ENCODE results near the gene L1CAM. TPM values are rescaled to one million over a fixed set of nuclear protein-coding genes. Genes with fewer than 3 reads are reported as not detected.

L1CAM gene
- total RNA-seq, 2 experiments from 2014 or later, result 4.2 to 5.2 TPM

DNA sequence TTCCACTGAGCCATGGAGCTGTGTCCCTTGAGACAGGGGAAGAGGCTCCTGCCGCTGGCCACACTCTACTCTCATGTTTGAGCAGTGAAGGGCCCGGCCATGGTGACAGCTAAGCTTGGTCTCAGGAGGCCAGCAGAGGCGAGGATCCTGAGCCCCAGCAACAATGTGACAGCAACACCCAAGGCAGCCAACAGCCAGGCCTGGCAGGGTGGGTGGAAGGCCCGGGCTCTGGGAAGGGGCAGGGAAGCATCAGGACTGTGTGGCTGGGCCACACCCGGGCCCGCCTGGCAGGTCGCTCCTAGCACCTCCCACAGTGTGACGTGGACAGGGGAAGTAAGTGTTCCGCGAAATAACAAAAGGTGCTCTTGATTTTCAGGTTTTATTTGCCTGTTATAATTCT is 24.8 kb downstream of the L1CAM start:
- Mint-ChIP-seq H3K36me3 (ENCODE audit: low read depth) (no peaks in the 10 kb centered on the region), H3K27me3 (no peaks in the 10 kb centered on the region), H3K4me1 (peaks cover 8% of the 10 kb centered on the region), H3K9me3 (no peaks in the 10 kb centered on the region), H3K27ac (no peak overlapping the region), H3K4me3 (no peak overlapping the region)
- POLR2A ChIA-PET, result no interaction called here
- no peak for DNase-seq
- CTCF ChIA-PET, result no interaction called here

DNA sequence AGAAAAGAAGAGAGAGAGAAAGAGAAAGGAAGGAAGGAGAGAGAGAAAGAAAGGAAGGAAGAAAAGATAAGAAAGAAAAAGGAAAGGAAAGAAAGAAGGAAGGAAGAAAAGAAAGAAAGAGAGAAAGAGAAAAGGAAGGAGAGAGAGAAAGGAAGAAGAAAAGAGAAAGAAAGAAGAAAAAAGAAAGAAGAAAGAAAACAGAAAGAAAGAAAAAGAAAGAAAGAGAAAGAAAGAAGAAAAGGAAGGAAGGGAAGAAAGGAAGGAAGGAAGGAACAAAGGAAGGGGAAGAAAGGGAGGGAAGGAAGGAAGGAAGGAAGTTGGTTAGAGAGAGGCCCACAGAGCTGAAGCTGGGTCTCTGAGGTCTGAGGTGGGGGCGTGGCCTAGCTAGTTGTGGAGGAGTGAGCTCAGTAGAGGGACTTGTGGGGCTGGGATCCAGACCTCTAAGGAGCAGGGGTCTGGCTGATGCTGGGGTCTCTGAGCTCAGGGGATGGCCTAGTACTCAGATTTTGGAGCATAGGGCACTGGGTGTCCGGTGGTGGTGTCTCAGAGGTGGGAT is 28.5 kb downstream of the L1CAM start:
- peak; percentile 19 for DNase-seq
- CTCF ChIA-PET, result no interaction called here
- POLR2A ChIA-PET, result no interaction called here
- Mint-ChIP-seq H3K36me3 (ENCODE audit: low read depth) (no peaks in the 10 kb centered on the region), H3K27ac (no peak overlapping the region), H3K9me3 (no peaks in the 10 kb centered on the region), H3K4me1 (peaks cover 8% of the 10 kb centered on the region), H3K4me3 (no peak overlapping the region), H3K27me3 (no peaks in the 10 kb centered on the region)

DNA sequence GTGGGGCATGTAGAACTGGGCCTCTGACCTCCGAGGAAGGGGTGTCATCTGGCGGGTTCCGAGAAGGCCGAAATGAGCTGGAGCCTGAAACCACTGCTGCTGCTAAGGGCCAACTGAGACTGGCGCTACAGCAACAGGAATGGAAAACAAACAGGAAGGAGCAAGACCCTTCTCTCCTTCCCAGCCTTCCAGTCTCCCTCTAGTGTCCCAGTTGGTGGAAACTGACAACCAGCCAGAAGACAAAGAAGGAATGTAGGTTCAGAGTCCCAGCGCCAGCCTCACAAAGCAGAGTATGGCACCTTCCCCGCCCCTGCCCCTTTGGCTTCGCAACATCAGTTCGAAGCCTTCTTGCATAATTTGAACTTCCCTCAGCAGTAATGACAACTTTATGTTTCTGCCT is 31.3 kb downstream of the L1CAM start:
- Mint-ChIP-seq H3K9me3 (no peaks in the 10 kb centered on the region), H3K36me3 (ENCODE audit: low read depth) (no peaks in the 10 kb centered on the region), H3K27me3 (peaks cover 7% of the 10 kb centered on the region), H3K4me1 (peaks cover 8% of the 10 kb centered on the region), H3K27ac (no peak overlapping the region), H3K4me3 (no peak overlapping the region)
- DNase-seq, result no peak
- ChIA-PET POLR2A (no interaction called here), CTCF (no interaction called here)

DNA sequence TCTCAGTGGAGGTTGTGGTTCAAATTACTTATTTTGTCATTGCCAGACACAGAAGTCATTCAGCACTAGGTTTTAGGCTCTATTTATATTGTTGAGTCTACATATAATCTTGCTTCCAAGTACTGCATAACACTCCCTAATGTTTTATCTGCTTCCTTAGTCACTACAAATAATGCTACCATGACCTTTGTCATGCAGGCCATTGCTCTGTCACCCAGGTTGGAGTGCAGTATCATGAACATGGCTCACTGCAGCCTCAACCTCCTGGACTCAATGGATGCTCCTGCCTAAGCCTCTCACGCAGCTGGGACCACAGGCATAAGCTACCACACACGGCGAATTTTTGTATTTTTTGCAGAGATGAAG is 32.1 kb downstream of the L1CAM start:
- ChIA-PET CTCF (no interaction called here), POLR2A (no interaction called here)
- no peaks in the 10 kb centered on the region for H3K36me3 Mint-ChIP-seq (ENCODE audit: low read depth)
- no peak for DNase-seq
- H3K4me1 Mint-ChIP-seq, result peaks cover 8% of the 10 kb centered on the region
- no peak overlapping the region for H3K4me3 Mint-ChIP-seq
- H3K27ac Mint-ChIP-seq, result no peak overlapping the region
- H3K9me3 Mint-ChIP-seq, result no peaks in the 10 kb centered on the region
- peaks cover 7% of the 10 kb centered on the region for H3K27me3 Mint-ChIP-seq

DNA sequence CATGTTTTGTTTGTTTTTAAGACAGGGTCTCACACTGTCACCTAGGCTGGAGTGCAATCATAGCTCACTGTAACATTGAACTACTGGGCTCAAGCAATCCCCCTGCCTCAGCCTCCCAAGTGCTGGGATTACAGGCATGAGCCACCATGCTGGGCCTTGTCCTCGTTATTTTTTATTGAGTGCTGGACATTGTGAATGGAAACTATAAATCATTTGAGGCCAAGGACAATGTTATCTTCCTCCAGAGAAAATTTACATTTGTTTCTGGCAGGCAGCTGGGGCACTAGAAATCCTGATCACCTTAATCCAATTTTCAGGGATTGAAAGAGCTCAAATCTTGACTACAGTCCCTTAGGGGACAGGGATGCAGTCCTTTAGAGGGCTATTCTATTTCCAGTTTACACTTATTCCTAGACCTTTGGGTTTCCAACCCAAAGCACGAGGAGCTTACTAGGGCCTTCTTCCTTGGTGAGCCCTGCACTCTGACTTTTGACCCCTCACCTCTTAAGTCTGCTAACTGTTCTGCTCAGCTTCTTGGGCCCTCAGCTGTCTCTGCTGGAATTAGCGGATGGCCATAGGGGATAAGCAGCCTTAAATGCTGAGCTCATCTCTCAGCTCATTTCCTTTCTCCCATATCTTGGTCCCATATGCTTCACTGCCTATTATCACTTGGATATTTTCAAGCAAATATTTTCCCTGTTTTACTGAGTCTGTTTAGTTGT is 32.6 kb downstream of the L1CAM start:
- H3K9me3 Mint-ChIP-seq, result no peaks in the 10 kb centered on the region
- no peaks in the 10 kb centered on the region for H3K36me3 Mint-ChIP-seq (ENCODE audit: low read depth)
- H3K4me1 Mint-ChIP-seq, result peaks cover 8% of the 10 kb centered on the region
- no peak overlapping the region for H3K4me3 Mint-ChIP-seq
- peaks cover 7% of the 10 kb centered on the region for H3K27me3 Mint-ChIP-seq
- ChIA-PET POLR2A (no interaction called here), CTCF (no interaction called here)
- DNase-seq, result no peak
- H3K27ac Mint-ChIP-seq, result no peak overlapping the region

DNA sequence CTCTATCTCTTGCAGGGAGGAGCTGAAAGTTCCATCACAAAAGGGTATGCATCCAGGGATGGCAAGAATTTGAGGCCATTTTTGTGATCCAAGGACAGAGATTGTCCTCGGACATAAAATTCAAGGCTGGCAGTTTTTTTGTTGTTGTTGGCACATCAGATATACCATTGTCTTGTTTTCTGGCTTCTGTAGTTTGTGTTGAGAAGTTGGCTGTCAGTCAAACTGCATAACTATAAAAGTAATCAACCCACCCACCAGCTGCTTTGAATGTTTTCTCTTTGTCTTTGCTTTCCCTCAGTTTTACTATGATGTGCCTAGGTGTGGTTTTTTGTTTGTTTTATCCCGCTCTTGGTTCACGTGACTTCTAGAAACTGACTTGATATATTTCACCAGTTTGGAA is 34.0 kb downstream of the L1CAM start:
- no peaks in the 10 kb centered on the region for H3K36me3 Mint-ChIP-seq (ENCODE audit: low read depth)
- H3K27ac Mint-ChIP-seq, result no peak overlapping the region
- POLR2A ChIA-PET, result interaction anchor here (1.2 kb wide), 1 partner anchor 26 kb away, joined by 3 read pairs; no protein-coding TSS in a partner anchor
- no peak for DNase-seq
- no peaks in the 10 kb centered on the region for H3K9me3 Mint-ChIP-seq
- peaks cover under 1% of the 10 kb centered on the region for H3K4me1 Mint-ChIP-seq
- no peak overlapping the region for H3K4me3 Mint-ChIP-seq
- peaks cover 7% of the 10 kb centered on the region for H3K27me3 Mint-ChIP-seq
- CTCF ChIA-PET, result no interaction called here

DNA sequence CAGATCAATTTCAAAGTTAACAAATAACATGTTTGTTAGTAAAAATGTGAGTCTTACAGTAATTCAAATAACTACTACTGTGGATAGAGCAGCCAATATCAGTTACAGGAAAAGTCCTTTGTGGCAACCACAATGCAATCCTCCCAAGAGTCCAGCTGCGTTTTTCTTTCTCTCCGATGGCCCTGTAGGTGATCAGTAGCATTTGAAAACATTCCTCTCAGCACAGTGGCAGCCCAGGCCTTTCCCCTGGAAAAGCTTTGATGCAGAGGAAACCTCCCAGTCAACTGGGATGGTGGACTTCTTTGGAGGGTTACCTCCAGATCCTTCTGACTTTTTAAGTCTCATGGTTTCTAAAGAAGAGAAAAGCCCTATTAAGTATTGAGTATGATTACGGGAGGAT is 37.6 kb downstream of the L1CAM start:
- H3K36me3 Mint-ChIP-seq (ENCODE audit: low read depth), result no peaks in the 10 kb centered on the region
- CTCF ChIA-PET, result no interaction called here
- H3K27me3 Mint-ChIP-seq, result peaks cover 16% of the 10 kb centered on the region
- H3K4me1 Mint-ChIP-seq, result no peaks in the 10 kb centered on the region
- H3K4me3 Mint-ChIP-seq, result no peak overlapping the region
- no peak overlapping the region for H3K27ac Mint-ChIP-seq
- DNase-seq, result no peak
- no peaks in the 10 kb centered on the region for H3K9me3 Mint-ChIP-seq
- POLR2A ChIA-PET, result no interaction called here

DNA sequence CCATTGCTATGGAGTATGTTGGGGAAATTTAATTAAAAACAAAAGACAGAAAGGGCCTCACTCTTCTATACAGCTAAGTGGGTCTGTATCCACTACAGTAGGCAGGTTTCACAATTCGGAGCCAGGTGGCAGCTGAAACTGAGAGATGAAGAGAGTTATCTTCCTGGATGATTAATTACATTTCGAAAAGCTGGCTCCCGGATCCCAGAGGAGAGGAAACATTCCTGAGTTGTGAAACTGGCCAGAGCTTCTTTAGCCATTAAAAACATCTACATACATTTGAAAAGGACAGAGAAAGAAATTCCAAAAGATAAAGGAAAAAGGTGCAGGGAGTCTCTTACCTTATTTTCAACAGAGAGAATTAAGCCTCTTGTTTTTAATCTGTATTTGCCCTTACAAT is 40.1 kb downstream of the L1CAM start:
- POLR2A ChIA-PET, result no interaction called here
- CTCF ChIA-PET, result no interaction called here
- Mint-ChIP-seq H3K9me3 (no peaks in the 10 kb centered on the region), H3K27me3 (peaks cover 16% of the 10 kb centered on the region), H3K27ac (no peak overlapping the region), H3K4me3 (no peak overlapping the region), H3K36me3 (ENCODE audit: low read depth) (no peaks in the 10 kb centered on the region), H3K4me1 (no peaks in the 10 kb centered on the region)
- no peak for DNase-seq

DNA sequence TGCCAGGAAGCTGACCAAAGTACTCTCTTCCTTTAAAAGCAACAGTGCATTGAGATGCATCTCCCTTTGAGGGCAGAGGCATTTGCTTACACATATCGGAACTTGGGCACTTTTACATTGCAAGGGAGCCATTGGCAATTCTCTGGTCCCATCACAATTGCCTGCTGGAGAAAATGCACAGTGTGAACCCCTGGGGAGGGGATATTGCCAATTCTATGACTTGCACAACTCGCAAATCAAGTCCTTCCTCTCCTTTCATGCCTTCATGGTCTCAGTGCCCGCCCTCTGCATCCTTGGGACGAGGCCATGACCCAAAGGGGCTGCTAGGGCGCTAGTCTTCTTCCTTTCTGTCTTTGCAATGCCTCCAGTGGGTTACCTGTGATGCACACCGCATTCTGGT is 40.8 kb downstream of the L1CAM start:
- Mint-ChIP-seq H3K4me1 (no peaks in the 10 kb centered on the region), H3K27ac (no peak overlapping the region)

DNA sequence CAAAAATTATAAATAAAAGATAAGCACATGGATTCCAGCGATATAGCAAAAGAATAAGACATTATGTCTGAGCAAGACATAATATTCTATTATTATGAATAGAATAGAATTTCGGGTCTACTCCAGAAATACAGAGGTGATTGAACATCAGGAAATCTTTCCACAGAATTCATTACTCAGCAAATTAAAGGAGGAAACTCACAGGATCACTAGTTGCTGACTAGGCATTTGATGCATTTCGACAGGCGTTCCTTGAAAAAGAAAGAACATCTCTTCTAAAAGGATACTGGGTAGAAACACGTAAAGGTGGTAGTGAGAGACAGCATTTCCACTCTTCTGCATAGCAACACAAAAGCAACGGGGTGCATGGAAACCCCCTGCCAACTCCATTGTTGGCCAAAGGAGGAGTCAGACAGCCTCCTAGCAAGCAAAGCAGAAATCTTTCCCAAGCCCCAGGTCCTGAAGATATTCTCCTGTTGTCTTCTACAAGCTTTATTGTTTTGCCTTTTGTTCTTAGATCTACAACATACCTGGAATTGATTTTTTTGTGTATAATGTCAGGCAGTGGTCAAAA is 41.4 kb downstream of the L1CAM start:
- Mint-ChIP-seq H3K27me3 (peaks cover 16% of the 10 kb centered on the region), H3K27ac (no peak overlapping the region), H3K4me3 (no peak overlapping the region), H3K36me3 (ENCODE audit: low read depth) (no peaks in the 10 kb centered on the region), H3K9me3 (no peaks in the 10 kb centered on the region), H3K4me1 (no peaks in the 10 kb centered on the region)
- POLR2A ChIA-PET, result no interaction called here
- CTCF ChIA-PET, result no interaction called here
- DNase-seq, result no peak

More for the DNA sequence above, 40.8 kb downstream of the L1CAM start:
- ChIA-PET POLR2A (no interaction called here), CTCF (no interaction called here)
- no peaks in the 10 kb centered on the region for H3K9me3 Mint-ChIP-seq
- H3K36me3 Mint-ChIP-seq (ENCODE audit: low read depth), result no peaks in the 10 kb centered on the region
- no peak overlapping the region for H3K4me3 Mint-ChIP-seq
- no peak for DNase-seq
- H3K27me3 Mint-ChIP-seq, result peaks cover 16% of the 10 kb centered on the region

DNA sequence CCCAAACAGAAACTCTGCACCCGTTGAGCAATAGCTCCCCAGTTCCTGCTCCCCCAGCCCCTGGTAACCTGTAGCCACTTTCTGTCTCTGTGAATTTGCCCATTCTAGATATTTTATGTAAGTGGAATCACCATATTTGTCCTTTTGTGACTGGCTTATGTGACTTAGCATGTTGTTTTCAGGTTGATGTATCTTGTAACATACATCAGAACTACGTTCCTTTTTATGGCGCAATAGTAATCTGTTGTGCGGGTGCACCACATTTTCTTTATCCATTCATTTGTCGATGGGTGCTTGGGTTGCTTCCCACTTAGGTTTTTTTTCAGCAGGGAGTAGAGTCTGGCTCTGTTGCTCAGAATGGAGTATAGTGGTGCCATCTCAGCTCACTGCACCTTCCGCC is 49.1 kb downstream of the L1CAM start:
- H3K27ac Mint-ChIP-seq, result no peak overlapping the region
- no peaks in the 10 kb centered on the region for H3K9me3 Mint-ChIP-seq
- H3K4me1 Mint-ChIP-seq, result no peaks in the 10 kb centered on the region
- ChIA-PET CTCF (no interaction called here), POLR2A (interaction anchor here (0.6 kb wide), 1 partner anchor 181 kb away, joined by 3 read pairs; no protein-coding TSS in a partner anchor)
- no peak overlapping the region for H3K4me3 Mint-ChIP-seq
- peaks cover 22% of the 10 kb centered on the region for H3K27me3 Mint-ChIP-seq
- no peak for DNase-seq
- no peaks in the 10 kb centered on the region for H3K36me3 Mint-ChIP-seq (ENCODE audit: low read depth)

DNA sequence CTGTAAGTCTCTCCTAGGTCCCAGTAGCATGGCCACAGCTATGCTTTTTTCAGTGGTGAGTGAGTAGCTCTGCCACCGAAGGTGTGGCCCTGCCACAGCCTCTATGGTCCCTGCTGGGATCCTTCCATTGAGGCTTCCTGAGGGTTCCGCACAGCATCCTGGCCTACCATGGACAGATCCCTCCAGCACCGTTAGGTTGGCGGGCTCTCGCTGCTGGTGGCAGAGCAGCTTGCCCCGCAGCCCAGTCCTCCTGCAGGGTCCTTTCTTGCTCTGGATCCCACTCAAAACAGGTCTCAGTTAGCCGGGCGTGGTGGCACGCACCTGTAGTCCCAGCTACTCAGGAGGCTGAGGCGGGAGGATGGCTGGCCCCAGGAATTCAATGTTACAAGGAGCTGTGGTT is 53.2 kb downstream of the L1CAM start:
- H3K27me3 Mint-ChIP-seq, result peaks cover 24% of the 10 kb centered on the region
- H3K27ac Mint-ChIP-seq, result no peak overlapping the region
- ChIA-PET POLR2A (no interaction called here), CTCF (no interaction called here)
- no peak overlapping the region for H3K4me3 Mint-ChIP-seq
- H3K4me1 Mint-ChIP-seq, result peaks cover 2% of the 10 kb centered on the region
- no peaks in the 10 kb centered on the region for H3K36me3 Mint-ChIP-seq (ENCODE audit: low read depth)
- DNase-seq, result no peak
- no peaks in the 10 kb centered on the region for H3K9me3 Mint-ChIP-seq

DNA sequence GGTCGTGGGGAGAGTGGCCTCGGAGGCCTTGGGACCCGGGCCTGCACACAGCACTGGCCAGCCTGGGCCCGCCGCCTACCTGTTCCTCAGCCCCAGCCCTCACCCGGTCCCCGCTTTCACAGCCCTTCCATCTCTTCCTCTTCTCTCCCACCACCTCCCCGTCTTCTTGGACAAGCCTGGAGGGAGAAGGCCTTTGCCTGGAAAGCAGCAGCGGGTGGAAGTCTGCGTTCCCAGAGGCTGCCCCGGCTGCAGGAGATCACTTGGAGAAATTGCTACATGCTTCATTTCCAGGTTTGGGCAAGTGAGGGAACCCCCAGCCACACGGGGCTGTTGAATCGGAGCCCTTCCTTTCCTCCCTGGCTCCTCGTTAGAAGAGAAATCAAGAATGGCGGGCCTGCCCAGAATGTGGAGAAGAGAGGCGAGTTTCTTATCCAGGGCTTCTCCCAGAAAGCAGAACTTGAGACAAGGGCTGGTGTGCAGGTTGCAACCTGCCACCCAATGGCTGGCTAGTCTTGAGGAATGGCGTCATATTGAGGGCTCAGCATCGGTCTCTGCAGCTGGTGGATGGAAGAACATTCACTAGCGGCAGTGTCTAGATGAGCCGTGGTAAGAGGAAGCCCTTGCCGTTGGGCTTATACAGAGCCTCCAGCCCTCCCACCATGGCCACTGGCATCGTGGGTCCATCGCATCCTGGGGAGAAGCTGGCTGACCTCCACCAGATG is 54.4 kb downstream of the L1CAM start:
- DNase-seq, result no peak
- CTCF ChIA-PET, result no interaction called here
- Mint-ChIP-seq H3K9me3 (no peaks in the 10 kb centered on the region), H3K4me1 (peaks cover 9% of the 10 kb centered on the region), H3K36me3 (ENCODE audit: low read depth) (no peaks in the 10 kb centered on the region), H3K27me3 (peaks cover 35% of the 10 kb centered on the region), H3K27ac (no peak overlapping the region), H3K4me3 (peak overlapping the region; percentile 21)
- POLR2A ChIA-PET, result no interaction called here

Data from activated CD4-positive, alpha-beta memory T cell treated with anti-CD3 and anti-CD28 coated beads, Interleukin-2, amount 10 ng/mL, durations not matched to agents 7 days and 5 days (primary cell).